Stomach (tissue), 9 donors: ENCODE data around the gene PRR12. TPM values are rescaled to one million over a fixed set of nuclear protein-coding genes. Genes with fewer than 3 reads are reported as not detected.

Source experiments
- DNase-seq, 2 donors: peaks; one replicate each; pipeline versions ENCODE4 v3.0.0 to v3.0.0-alpha.2; 2013 to 2019
- H3K27ac ChIP-seq, 5 donors: fragments of 200-600 bp in 4 of 5; sonication (generic) in 4 of 5; one replicate each; pipeline ENCODE4 v1.5.1; 2013 to 2019; ENCODE audit warnings: mild to moderate bottlenecking in 1 of 5, moderate library complexity in 1 of 5
- H3K27me3 ChIP-seq, 3 donors: fragments of 200-600 bp; sonication (generic); one replicate each; pipeline ENCODE4 v1.5.1; 2017 to 2019; ENCODE audit warnings: mixed run types in 1 of 3
- H3K36me3 ChIP-seq, 4 donors: fragments of 200-600 bp; sonication (generic); 1 replicate in 3 of 4; 2 replicates in 1 of 4; pipeline ENCODE4 v1.5.1; 2016 to 2019
- H3K4me1 ChIP-seq, 4 donors: fragments of 200-600 bp; sonication (generic); one replicate each; pipeline ENCODE4 v1.5.1; 2016 to 2019
- H3K4me3 ChIP-seq, 4 donors: fragments of 200-600 bp; sonication (generic) in 3 of 4; one replicate each; pipeline ENCODE4 v1.5.1; 2016 to 2019; ENCODE audit warnings: mild to moderate bottlenecking in 1 of 4
- H3K9me3 ChIP-seq, 4 donors: fragments of 200-600 bp; sonication (generic); one replicate each; pipeline ENCODE4 v1.5.1; 2016 to 2019
- CTCF ChIP-seq, 7 experiments: fragments of 450-650 bp in 4 of 7; fragments of 200-600 bp in 3 of 7; sonication (generic) in 3 of 7; IDR thresholded peaks; one replicate each; pipeline ENCODE4 v1.5.1; 2016 to 2019; ENCODE audit warnings: antibody characterized with exemption in 7 of 7, control low read depth in 2 of 7, mild to moderate bottlenecking in 1 of 7
- EP300 ChIP-seq: sonication (generic); formaldehyde crosslinking; IDR thresholded peaks from one replicate; pipeline ENCODE4 v1.6.1; 2017; ENCODE audit warnings: antibody characterized with exemption
- POLR2A ChIP-seq, 4 donors: fragments of 450-650 bp; IDR thresholded peaks; one replicate each; pipeline ENCODE4 v1.6.1; 2016; ENCODE audit warnings: antibody characterized with exemption in 4 of 4, control low read depth in 2 of 4, mild to moderate bottlenecking in 1 of 4, moderate library complexity in 1 of 4
- POLR2AphosphoS5 ChIP-seq, 3 donors: sonication (generic); formaldehyde crosslinking; IDR thresholded peaks; one replicate each; pipeline ENCODE4 v1.6.1; 2016; ENCODE audit warnings: antibody characterized with exemption in 3 of 3
- WGBS, 5 donors: extraction: QIAGEN DNeasy Blood & Tissue Kit in 3 of 5; methylation state at CpG; one replicate each; pipeline versions ENCODE4 v1.1.5 to v1.1.7; 2013 to 2018; 5-methylcytosine and 5-hydroxymethylcytosine counted together
- intact Hi-C: fragments of 100-400 bp; cut with DNase I; formaldehyde crosslinking; loops from one replicate; pipeline ENCODE4 v1.15.1; 2023; ENCODE audit warnings: low total_unique reads
- polyA plus RNA-seq, 3 donors: library from polyadenylated mRNA; stranded (reverse); fragments of 200-250 nt; gene quantifications; one replicate each; pipeline ENCODE4 v1.2.3, GENCODE V29; 2013
- total RNA-seq, 5 donors: library from RNA; depleted of rRNA; stranded (reverse); fragments of >200 nt; gene quantifications; one replicate each; pipeline versions ENCODE4 v1.1.0 to v1.2.3, GENCODE V29; 2014 to 2016
- donor health status: healthy with polysubstance abuse.
- donor health status: Bipolar disorder and iron deficiency.
- donor health status: healthy.

PRR12 gene
- total and polyA plus RNA-seq, 8 donors: 3.1 to 88.3 (median 11.0) TPM

GRCh38 chr19:49636233-49636932 lies 45.4 kb downstream of the PRR12 start:
- no peak for DNase-seq
- WGBS, 5 donors: 76 to 80% (median 79%) methylated on average over 25 to 30 of the region's 30 CpGs
- H3K9me3 ChIP-seq: no peaks in the 10 kb centered on the region
- peaks cover 21 to 52% (median 46%) of the 10 kb centered on the region in 4 donors for H3K4me1 ChIP-seq
- H3K27me3 ChIP-seq: no peaks in the 10 kb centered on the region
- H3K27ac ChIP-seq: peak overlapping the region in 3 of 5 donors; percentile 10 to 59 (median 47)
- no peak for TF ChIP-seq CTCF (IDR thresholded peaks at IDR 0.05)
- no peak for TF ChIP-seq POLR2A (IDR thresholded peaks at IDR 0.05)
- TF ChIP-seq POLR2AphosphoS5 (IDR thresholded peaks at IDR 0.05): no peak
- TF ChIP-seq EP300: no peak
- H3K4me3 ChIP-seq: no peak overlapping the region
- peaks cover 0 to 20% (median 16%) of the 10 kb centered on the region in 4 donors for H3K36me3 ChIP-seq
- intact Hi-C loops: no loop called here

- TF ChIP-seq POLR2AphosphoS5 (IDR thresholded peaks at IDR 0.05): peak in 2 of 3 donors; percentile 21 to 28
- TF ChIP-seq CTCF (IDR thresholded peaks at IDR 0.05): no peak
- no peak for TF ChIP-seq EP300
- TF ChIP-seq POLR2A (IDR thresholded peaks at IDR 0.05): no peak
- Histone ChIP-seq H3K27ac (peak overlapping the region; percentile 45 to 100 (median 99)), H3K9me3 (no peaks in the 10 kb centered on the region), H3K4me3 (peak overlapping the region; percentile 61 to 88 (median 68)), H3K27me3 (no peaks in the 10 kb centered on the region), H3K4me1 (peaks cover 27 to 56% (median 53%) of the 10 kb centered on the region in 4 donors), H3K36me3 (peaks cover 0 to 20% (median 16%) of the 10 kb centered on the region in 4 donors)
- DNase-seq: peak; percentile 85 to 88
- intact Hi-C loops: no loop called here
- 5 to 8% (median 7%) methylated on average over 17 to 19 of the region's 19 CpGs for WGBS, 5 donors
Observed at GRCh38 chr19:49637821-49638738, 47.1 kb downstream of the PRR12 start.

GRCh38 chr19:49639401-49640112 lies 48.6 kb downstream of the PRR12 start:
- no peaks in the 10 kb centered on the region for H3K9me3 ChIP-seq
- peak overlapping the region; percentile 61 to 88 (median 68) for H3K4me3 ChIP-seq
- H3K4me1 ChIP-seq: peaks cover 35 to 71% (median 65%) of the 10 kb centered on the region in 4 donors
- peak overlapping the region; percentile 93 to 100 (median 99) for H3K27ac ChIP-seq
- intact Hi-C loops: no loop called here
- peak in 1 of 3 donors; percentile 81 for TF ChIP-seq POLR2AphosphoS5 (IDR thresholded peaks at IDR 0.05)
- TF ChIP-seq POLR2A (IDR thresholded peaks at IDR 0.05): no peak
- peaks cover 0 to 21% (median 16%) of the 10 kb centered on the region in 4 donors for H3K36me3 ChIP-seq
- WGBS, 5 donors: 3 to 7% (median 5%) methylated on average over 8 to 31 of the region's 31 CpGs
- peak in 1 of 2 donors; percentile 59 for DNase-seq
- no peaks in the 10 kb centered on the region for H3K27me3 ChIP-seq

GRCh38 chr19:49640113-49640898 lies 49.3 kb downstream of the PRR12 start, which contains the start of gene RRAS:
RRAS (minus strand) TSS chr19:49640143; CDS start chr19:49640098, 45 bp downstream.
- Histone ChIP-seq H3K27ac (peak within 1 kb of the TSS; percentile 93 to 100 (median 99)), H3K4me3 (peak within 1 kb of the TSS; percentile 61 to 98 (median 80)), H3K27me3 (no peaks in the 10 kb centered on the region), H3K9me3 (no peaks in the 10 kb centered on the region), H3K4me1 (peaks cover 35 to 79% (median 73%) of the 10 kb centered on the region in 4 donors), H3K36me3 (peaks cover 4 to 24% (median 15%) of the 10 kb centered on the region in 4 donors)
- intact Hi-C loops: no loop called here
- WGBS, 5 donors: 0 to 1% (median 0%) methylated on average over 27 to 51 of the region's 51 CpGs
- DNase-seq: peak; percentile 100
- TF ChIP-seq CTCF (IDR thresholded peaks at IDR 0.05) (no peak), EP300 (no peak), POLR2AphosphoS5 (IDR thresholded peaks at IDR 0.05) (peak; percentile 83 to 95 (median 94)), POLR2A (IDR thresholded peaks at IDR 0.05) (peak in 1 of 4 donors; percentile 87)
